Measurements from ENCODE around the gene RTN4R. TPM values are rescaled to one million over a fixed set of nuclear protein-coding genes. Genes with fewer than 3 reads are reported as not detected.

The RTN4R gene
- total and polyA plus RNA-seq, 2 of the 8 experiments (the other 6 are each of a cell fraction or from before 2014, with no cell fraction given): 21.8 to 41.3 TPM

GRCh38 chr22:20192972-20193760, 75.0 kb downstream of the RTN4R start (continued):
- TF ChIP-seq SP4 (IDR thresholded peaks at IDR 0.05; ENCODE audit: low read length) (no peak), RAD21 (IDR thresholded peaks at IDR 0.05 in 1 of 2, conservative IDR thresholded peaks at IDR 0.05 in 1 of 2; ENCODE audit: low read depth in 2 of 2, low read length in 2 of 2) (no peak), RBBP5 (IDR thresholded peaks at IDR 0.05; ENCODE audit: borderline replicate concordance, low read depth, low read length) (no peak), HDAC2 (IDR thresholded peaks at IDR 0.05; ENCODE audit: borderline replicate concordance in 1 of 2, low read depth in 2 of 2, low read length in 2 of 2) (no peak), ASH2L (IDR thresholded peaks at IDR 0.05; ENCODE audit: low read length) (no peak)

Measured in H1 (cell line).